GOT3 (cell line): ENCODE results near the gene CDCA5.

Experiments
- DNase-seq: peaks from one replicate; lab custom pipeline; 2025; ENCODE audit warnings: mixed read lengths; lab: John Stamatoyannopoulos, UW

CDCA5 gene

GRCh38 chr11:65107078-65107477, 23.2 kb upstream of the CDCA5 start:
- DNase-seq, result no peak

GRCh38 chr11:65104628-65105027, 20.8 kb upstream of the CDCA5 start:
- no peak for DNase-seq

GRCh38 chr11:65103476-65103875, 19.6 kb upstream of the CDCA5 start:
- DNase-seq, result no peak

- DNase-seq, result no peak
Observed at GRCh38 chr11:65102142-65103095, 18.6 kb upstream of the CDCA5 start.

- DNase-seq, result no peak
Observed at GRCh38 chr11:65100674-65101350, 17.0 kb upstream of the CDCA5 start.

GRCh38 chr11:65096926-65097325, 13.1 kb upstream of the CDCA5 start:
- DNase-seq, result no peak

- DNase-seq, result peak; percentile 21
Observed at GRCh38 chr11:65095974-65096806, 12.3 kb upstream of the CDCA5 start, which contains the start of gene VPS51. TSS of gene VPS51 (plus strand) at chr11:65096214. CDS start at chr11:65096251, 37 bp downstream.

GRCh38 chr11:65095427-65095826, 11.6 kb upstream of the CDCA5 start:
- DNase-seq, result no peak

- DNase-seq, result no peak
Observed at GRCh38 chr11:65090628-65091027, 6.8 kb upstream of the CDCA5 start.

GRCh38 chr11:65089621-65090020, 5.8 kb upstream of the CDCA5 start:
- no peak for DNase-seq

- no peak for DNase-seq
Observed at GRCh38 chr11:65087827-65088226, 4.0 kb upstream of the CDCA5 start.

- no peak for DNase-seq
Observed at GRCh38 chr11:65087216-65087615, 3.4 kb upstream of the CDCA5 start.

GRCh38 chr11:65086809-65087208, 3.0 kb upstream of the CDCA5 start:
- no peak for DNase-seq

- no peak for DNase-seq
Observed at GRCh38 chr11:65085446-65085845, 1.6 kb upstream of the CDCA5 start.

GRCh38 chr11:65084598-65085375, 947 bp upstream of the CDCA5 start:
- no peak for DNase-seq

GRCh38 chr11:65083134-65083833, 556 bp downstream of the CDCA5 start:
- DNase-seq, result no peak

GRCh38 chr11:65078786-65079342, 5.0 kb downstream of the CDCA5 start:
- no peak for DNase-seq

- DNase-seq, result no peak
Observed at GRCh38 chr11:65078151-65078550, 5.7 kb downstream of the CDCA5 start.

GRCh38 chr11:65077451-65077850, 6.4 kb downstream of the CDCA5 start:
- DNase-seq, result no peak

GRCh38 chr11:65072631-65072966, 11.2 kb downstream of the CDCA5 start:
- DNase-seq, result no peak
